NCI-H2107 treated with DMSO at 0.1 percent for 48 hours (cell line): Measurements from ENCODE around the gene UPK3BL1.
"Not testable (repeated sequence)": the region's sequence is repeated elsewhere in the genome, so short reads cannot be mapped to it uniquely, and the experiment has no call there.

Experiments
- DNase-seq: peaks from one replicate; lab custom pipeline; 2025; ENCODE audit not compliant: unreplicated experiment; lab: John Stamatoyannopoulos, UW

Gene UPK3BL1

DNA sequence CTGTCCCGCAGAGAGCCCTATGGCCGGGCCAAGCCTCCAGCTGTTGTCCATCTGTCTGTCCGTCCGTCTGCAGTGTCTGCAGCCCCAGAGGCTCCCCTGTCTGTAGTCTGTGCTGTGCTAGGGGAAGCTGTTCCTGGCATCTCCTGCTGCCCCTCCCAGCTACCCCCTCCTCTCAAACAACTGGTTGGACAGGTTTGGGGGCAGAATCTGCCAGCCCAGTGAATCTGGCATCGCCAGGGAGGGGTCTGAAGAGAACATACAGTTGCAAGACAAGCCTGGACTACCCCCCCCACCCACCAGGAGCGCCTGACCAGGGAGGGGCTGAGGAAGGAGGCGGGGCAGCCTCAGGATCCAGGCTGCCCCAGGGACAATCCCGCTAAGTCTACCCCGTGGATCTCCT is at the start of gene UPK3BL1:
UPK3BL1 (minus strand) TSS at position 101 of the 400 bp plus-strand sequence; CDS start at position 51, 50 bp downstream.
- DNase-seq, result not testable (repeated sequence)

DNA sequence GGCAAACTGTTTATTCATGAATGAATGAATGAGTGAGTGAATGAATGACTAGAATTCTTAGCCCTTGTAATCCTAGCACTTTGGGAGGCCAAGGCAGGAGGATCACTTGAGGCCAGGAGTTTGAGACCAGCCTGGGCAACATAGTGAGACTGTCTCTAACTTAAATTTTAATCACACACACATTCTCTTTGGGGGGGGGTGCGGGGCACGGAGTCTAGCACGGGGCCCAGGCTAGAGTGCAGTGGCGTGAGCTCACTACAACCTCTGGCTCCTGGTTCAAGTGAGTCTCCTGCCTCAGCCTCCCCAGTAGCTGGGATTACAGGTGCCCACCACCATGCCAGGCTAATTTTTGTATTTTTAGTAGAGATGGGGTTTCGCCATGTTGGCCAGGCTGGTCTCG is 48.0 kb upstream of the UPK3BL1 start:
- not testable (repeated sequence) for DNase-seq

GRCh38 chr7:102689436-102690282 is 47.1 kb upstream of the UPK3BL1 start:
- DNase-seq, result not testable (repeated sequence)

DNA sequence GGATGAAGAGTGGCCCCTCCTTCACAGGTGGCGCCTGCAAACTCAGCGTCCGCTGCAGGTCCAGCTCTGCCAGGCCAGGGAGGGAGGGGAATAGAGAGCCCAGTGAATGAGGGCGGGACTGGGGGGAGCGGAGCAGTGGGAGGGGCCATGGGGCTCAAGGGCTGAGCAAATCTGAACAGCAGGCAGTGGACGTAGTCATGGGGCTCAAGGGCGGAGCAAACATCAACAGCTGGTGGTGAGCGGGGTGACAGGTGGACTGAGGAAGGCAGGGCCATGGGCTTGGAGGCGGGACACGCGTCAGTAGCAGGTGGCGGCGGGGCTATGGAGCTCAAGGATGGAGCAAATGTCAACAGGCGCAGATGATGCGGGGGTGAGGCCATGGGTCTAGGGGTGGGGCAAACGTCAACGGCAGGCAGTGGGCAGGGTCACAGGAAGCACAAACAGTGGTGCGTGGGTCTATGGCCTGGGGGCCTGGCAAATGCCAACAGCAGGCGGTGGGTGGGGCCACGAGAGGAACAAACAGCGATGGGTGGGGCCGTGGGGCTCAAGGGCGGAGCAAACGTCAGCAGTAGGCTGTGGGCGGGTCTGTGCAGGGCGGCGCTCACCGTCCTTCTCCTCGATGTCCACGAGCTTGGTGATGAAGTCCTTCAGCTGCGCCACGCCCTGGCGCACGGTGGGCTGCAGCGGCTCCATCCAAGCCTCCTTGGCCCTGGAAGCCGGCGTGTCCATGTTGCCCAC is 45.9 kb upstream of the UPK3BL1 start:
- not testable (repeated sequence) for DNase-seq

DNA sequence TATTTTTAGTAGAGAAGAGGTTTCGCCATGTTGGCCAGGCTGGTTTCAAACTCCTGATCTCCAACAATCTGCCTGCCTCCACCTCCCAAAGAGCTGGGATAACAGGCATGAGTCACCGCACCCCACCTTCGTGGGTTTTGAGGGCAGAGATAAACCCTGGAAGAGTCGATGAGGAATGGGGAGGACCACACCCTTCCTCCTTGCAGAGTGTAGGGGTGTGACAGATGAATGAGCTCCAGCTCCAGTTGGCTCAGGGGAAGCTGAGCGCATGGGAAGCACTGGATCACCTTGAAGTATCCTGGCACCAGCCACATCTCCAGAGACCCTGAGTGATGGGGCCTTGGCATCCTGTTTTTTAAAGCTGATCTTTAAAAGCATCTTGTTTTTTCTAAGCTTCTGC is 40.0 kb upstream of the UPK3BL1 start:
- not testable (repeated sequence) for DNase-seq

GRCh38 chr7:102680780-102681179 is 38.2 kb upstream of the UPK3BL1 start:
- DNase-seq, result not testable (repeated sequence)

DNA sequence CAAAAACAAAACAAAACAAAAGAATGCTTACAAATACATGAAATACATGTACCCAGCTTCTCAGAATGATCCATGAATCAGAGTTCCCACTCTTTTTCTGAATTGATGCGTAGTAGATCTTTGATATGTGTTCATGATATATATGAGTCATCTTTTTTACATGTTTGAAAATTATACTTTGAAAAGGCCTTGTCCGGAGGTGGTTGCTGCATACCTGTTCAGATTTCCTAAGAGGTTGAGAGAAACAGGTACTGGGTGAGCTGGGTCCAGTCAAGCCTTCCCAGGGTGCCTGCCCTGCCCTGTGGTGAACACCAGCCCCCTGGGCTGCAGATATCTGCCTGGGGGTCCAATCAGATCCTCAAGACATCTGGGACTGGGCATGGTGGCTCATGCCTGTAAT is 33.0 kb upstream of the UPK3BL1 start:
- DNase-seq, result not testable (repeated sequence)

- DNase-seq, result not testable (repeated sequence)
Measured at GRCh38 chr7:102673447-102674067, 31.0 kb upstream of the UPK3BL1 start.

DNA sequence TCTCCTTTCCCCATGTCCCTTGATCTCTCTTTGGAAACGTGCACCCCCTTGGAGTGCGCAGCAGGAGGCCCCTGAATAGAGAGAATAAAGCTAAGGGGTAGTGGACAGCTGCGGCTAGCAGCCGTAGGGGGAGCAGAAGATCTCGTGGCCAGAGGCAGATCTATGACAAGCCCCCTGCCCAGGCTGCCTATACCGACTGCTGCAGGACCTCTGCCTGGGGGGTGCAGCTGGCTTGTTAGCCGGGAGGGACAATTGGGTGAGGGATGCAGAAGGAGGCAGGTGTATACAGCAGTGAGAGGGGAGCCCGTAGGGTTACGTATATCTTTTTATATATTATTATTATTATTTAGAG is 29.3 kb upstream of the UPK3BL1 start:
- DNase-seq, result not testable (repeated sequence)

DNA sequence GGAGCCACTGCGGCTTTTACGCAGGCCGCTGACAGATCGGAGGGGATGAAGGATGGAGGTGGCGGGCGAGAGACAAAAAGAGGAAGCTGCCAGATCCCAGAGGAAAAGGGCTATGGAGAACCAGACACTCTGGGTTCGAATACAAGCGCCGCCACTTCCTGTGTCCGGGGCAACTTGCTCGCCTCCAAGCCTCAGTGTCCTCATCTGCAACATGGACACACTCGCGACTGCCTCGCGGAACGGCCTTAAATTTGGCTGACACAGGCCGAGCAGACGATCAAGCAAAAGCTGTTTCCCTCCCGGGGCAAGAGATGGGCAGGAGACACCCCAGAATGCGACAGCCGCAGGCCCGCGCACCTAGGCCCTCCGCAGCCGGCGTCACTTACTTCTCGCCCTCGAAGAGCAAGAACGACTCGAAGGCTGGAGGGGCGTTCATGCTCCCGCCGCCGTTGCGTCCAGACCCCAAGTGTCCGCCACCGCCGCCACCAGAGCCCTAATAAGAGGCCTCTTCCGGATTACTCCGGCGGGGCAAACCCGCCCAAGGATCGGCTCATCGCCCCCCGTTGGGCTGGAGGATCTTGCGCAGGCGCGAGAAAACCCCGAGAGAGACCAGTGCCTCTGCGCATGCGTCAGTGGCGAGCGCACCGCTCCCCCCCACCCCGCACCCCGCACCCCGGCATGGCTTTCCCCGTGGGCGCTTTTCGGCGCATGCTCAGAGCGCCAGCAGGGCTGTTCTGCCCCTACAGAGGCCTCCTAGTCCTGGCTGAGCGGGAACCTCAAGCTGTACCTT is 28.8 kb upstream of the UPK3BL1 start, which contains the start of gene POLR2J2:
POLR2J2 (minus strand) TSS at position 498 of the 790 bp plus-strand sequence; CDS start at position 436, 62 bp downstream.
- DNase-seq, result not testable (repeated sequence)

DNA sequence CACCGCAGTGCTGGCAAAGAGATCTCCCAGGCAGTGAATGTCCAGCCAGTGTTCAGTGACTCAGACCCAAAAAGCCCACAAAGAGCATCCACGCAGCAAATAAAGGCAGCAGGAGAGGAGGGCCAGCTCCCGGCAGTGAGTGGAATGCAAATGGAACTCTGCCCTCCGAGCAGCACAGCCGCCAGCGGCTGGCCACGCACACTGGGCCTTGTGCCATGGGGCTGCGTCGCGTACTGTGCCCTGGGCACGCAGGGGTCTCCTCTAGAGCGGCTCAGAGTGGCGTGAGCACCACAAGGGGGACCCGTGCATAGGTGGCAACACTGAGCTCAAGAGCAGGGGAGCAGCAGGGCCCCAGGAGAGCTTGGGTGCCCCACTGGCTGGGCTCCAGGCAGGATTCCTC is 24.9 kb upstream of the UPK3BL1 start:
- DNase-seq, result not testable (repeated sequence)

DNA sequence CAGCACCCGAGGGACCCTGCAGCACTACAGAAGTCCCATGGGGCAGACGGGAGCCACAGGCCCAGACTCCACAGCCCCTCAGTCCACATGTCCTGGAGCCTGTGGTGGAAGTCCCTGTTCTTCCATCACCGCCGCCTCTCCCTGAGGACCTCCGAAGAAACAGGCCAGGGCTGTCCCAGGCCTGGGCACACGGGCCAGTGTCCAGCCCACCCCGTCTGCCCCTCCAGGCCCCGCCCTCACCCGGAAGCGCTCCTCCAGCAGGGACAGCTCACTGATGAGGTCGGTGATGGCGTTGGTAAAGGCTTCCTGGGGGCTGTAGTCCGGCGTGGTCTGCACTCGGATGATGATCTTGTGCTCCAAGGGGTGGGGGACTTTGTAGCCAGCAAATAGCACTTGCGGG is 24.3 kb upstream of the UPK3BL1 start:
- not testable (repeated sequence) for DNase-seq

DNA sequence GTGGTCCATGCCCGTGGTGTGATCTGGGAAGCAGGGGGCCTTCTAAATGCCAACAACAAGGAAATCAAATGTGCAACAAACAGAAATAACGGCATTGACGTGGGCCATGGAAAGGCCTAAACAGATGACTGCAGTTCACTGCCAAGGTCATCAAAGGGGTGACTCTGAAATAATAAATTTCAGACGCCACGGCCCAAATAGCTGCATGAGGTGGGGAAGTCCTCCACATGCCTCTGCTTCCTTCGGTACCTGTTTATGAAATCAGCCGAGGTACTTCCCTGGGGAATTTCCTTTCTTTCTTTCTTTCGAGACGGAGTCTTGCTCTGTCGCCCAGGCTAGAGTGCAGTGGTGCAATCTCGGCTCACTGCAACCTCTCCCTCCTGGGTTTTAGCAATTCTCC is 22.2 kb upstream of the UPK3BL1 start:
- DNase-seq, result not testable (repeated sequence)

DNA sequence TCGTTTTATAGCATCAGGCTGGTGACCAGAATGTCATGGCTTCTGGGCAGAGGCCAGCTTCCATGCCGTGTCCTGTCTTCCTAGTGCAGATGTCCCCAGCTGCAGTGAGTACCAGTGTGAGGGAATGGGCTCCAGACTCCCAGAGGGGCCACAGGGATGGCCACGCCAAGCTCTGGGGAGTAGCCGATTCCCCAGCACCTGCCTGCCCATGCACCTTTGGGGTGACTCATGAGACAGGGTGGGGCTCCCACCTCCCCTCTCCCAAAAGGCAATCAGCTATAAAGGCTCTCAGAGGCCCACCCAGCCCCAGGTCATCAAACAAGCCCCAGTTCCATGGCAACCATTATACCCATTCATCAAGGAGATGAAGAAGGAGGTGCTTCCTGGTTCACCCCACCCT is 7.3 kb upstream of the UPK3BL1 start, which contains the start of gene SPDYE2B:
SPDYE2B (plus strand) TSS at position 396 of the 400 bp plus-strand sequence. CDS start 2,030 bp downstream, outside the sequence.
- not testable (repeated sequence) for DNase-seq

DNA sequence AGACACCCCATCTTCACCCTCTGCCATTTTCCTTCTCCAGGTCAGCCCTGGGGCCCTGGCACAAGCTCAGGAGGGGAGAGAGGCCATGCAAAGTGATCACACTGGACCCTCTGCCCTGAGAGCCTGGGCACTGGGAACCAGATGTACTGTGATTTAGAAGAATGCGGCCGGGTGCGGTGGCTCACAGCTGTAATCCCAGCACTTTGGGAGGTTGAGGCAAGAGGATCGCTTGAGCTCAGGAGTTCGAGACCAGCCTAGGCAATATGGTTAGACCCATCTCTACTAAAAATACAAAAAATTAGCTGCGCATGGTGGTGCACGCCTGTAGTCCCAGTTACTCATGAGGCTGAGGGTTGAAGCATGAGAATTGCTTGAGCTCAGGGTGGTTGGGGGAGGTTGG is 5.2 kb upstream of the UPK3BL1 start:
- not testable (repeated sequence) for DNase-seq

GRCh38 chr7:102643404-102643803 is 813 bp upstream of the UPK3BL1 start:
- not testable (repeated sequence) for DNase-seq

GRCh38 chr7:102638848-102639247 is 3.7 kb downstream of the UPK3BL1 start:
- DNase-seq, result not testable (repeated sequence)

DNA sequence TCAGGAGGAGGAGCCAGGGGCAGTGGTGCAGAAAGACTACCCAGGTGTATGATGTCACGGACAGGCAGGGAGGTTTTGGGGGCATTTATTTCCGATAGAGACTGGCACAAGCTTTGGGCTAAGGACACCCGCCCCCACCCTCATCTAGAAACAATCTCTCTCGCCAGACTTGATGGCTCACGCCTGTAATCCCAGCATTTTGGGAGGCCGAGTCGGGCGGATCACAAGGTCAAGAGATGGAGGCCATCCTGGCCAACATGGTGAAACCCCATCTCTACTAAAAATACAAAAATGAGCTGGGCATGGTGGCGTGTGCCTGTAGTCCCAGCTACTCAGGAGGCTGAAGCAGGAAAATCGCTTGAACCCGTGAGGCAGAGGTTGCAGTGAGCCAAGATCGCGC is 5.6 kb downstream of the UPK3BL1 start:
- DNase-seq, result not testable (repeated sequence)

DNA sequence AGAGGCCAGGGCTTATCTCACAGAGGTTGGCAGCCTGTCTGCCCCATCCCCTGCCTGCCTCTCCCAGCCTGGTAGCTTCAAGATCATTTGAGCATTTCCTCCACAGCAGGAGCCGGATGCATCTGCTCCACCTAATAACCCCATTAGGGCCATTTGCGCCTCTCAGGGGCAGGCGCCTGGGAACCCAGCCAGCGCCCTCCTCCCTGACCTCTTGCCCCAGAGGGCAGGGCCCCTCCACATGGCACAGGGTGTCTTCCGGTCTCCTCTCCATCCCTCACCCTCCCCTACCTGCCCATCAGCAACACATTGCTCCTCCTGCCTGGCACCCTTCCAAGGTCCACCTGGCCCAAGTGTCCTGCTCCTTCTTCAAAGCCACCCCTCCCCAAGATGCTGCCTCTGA is 7.2 kb downstream of the UPK3BL1 start:
- DNase-seq, result not testable (repeated sequence)

DNA sequence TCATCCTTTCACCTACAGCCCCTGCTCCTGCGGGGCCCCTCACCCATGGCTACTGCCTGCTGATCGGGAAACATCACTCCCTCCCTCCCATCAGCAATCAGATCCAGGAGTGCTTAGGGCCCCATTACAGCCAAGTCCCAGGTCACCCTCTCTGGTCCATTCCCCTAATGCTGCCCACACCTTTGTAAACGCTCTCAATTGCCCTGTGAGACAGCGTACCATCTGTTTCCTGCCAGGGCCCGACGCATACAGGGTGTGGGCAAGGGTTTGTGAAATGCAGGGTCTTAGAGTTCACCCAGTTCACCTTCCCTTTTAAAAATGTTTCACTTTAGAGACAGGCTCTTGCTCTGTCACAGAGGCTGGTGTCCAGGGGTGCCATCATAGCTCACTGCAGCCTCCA is 8.3 kb downstream of the UPK3BL1 start:
- not testable (repeated sequence) for DNase-seq
